Measurements from ENCODE around the gene WDFY2. TPM values are rescaled to one million over a fixed set of nuclear protein-coding genes. Genes with fewer than 3 reads are reported as not detected.

WDFY2 gene
- total RNA-seq, 2 donors from 2014 or later = 2.7 to 3.3 TPM

DNA sequence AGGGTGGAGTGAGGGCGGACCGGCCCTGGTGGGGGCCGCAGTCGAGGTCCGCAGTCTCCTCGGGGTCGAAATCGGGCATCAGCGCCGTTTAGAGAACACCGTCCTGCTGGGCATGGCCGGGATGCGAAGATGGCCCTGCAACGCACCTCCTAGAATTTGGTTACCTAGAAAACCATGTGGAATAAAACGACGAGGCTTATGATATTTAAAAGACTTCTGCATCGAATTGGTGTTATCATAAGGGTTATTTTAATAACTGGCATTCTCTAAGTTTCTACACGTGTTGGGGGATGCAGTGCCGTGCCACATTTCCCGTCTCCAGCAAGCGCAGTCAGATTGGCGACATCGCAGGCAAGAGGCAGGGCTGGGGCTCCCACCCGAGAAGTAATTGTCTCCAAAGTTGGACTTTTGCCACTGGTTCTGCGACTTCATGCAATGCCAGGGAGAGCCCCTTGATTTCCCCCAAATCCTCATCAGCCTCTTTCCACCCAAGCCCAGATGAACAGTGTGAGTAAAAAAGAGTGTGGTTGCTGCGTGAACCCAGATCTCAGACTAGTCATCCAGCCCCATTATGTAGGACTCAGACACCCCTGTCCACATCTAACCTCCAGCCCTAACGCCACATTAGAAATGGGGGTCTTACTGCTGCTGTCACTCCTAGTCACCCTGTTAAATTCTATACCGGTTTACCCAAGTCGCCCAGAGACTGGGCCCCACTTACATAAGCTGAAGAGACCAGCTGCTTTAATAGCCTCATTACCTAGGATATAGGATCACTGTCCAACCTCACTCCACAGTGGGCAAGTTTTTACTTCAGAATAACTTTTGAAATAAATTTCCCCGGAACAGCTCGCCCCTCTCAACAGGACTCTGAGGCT is 220.3 kb downstream of the WDFY2 start:
- no peaks in the 10 kb centered on the region for H3K36me3 ChIP-seq
- peak; percentile 45 for DNase-seq
- no peaks in the 10 kb centered on the region for H3K9me3 ChIP-seq
- H3K4me3 ChIP-seq = peak overlapping the region; percentile 67
- intact Hi-C loops (cut with DNase I) = loop anchor here (5.0 kb wide), 1 partner anchor 222 kb away; the partner anchor contains the start of gene WDFY2
- H3K27me3 ChIP-seq = no peaks in the 10 kb centered on the region
- peak overlapping the region; percentile 99 for H3K27ac ChIP-seq
- H3K9ac ChIP-seq (ENCODE audit: low read depth in 2 of 2, low read length in 2 of 2) = peak overlapping the region; percentile 76 to 100
- peaks cover 13% of the 10 kb centered on the region for H3K4me1 ChIP-seq
- TF ChIP-seq, protein P1, sequence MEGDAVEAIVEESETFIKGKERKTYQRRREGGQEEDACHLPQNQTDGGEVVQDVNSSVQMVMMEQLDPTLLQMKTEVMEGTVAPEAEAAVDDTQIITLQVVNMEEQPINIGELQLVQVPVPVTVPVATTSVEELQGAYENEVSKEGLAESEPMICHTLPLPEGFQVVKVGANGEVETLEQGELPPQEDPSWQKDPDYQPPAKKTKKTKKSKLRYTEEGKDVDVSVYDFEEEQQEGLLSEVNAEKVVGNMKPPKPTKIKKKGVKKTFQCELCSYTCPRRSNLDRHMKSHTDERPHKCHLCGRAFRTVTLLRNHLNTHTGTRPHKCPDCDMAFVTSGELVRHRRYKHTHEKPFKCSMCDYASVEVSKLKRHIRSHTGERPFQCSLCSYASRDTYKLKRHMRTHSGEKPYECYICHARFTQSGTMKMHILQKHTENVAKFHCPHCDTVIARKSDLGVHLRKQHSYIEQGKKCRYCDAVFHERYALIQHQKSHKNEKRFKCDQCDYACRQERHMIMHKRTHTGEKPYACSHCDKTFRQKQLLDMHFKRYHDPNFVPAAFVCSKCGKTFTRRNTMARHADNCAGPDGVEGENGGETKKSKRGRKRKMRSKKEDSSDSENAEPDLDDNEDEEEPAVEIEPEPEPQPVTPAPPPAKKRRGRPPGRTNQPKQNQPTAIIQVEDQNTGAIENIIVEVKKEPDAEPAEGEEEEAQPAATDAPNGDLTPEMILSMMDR (IDR thresholded peaks at IDR 0.05) = no peak

DNA sequence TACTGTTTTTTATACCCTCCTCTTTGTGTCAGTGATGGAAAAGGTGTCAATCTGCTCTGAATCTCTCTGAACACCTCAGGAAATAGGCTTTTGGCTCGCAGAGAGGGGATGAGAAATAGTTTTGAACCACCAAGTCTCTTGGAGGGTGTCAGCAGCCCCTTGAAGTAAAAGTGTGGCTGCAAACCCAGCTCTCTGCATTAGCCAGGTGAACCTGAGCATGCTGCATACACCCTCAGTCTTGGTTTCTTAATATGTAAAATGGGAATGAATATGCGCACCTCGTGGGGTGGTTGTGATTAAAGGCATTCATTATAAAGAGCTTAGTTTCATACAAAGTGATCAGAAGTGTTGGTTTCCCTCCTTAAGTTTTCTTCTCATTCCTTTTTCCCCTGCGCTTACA is 221.1 kb downstream of the WDFY2 start:
- no peak overlapping the region for H3K4me3 ChIP-seq
- H3K27ac ChIP-seq = no peak overlapping the region
- H3K4me1 ChIP-seq = peaks cover 13% of the 10 kb centered on the region
- no peaks in the 10 kb centered on the region for H3K9me3 ChIP-seq
- no peak for DNase-seq
- H3K27me3 ChIP-seq = no peaks in the 10 kb centered on the region
- H3K9ac ChIP-seq (ENCODE audit: low read depth in 2 of 2, low read length in 2 of 2) = peak overlapping the region in 1 of 2 donors; percentile 76
- no peaks in the 10 kb centered on the region for H3K36me3 ChIP-seq
- TF ChIP-seq, protein P1 (IDR thresholded peaks at IDR 0.05) = no peak
- intact Hi-C loops (cut with DNase I) = no loop called here

DNA sequence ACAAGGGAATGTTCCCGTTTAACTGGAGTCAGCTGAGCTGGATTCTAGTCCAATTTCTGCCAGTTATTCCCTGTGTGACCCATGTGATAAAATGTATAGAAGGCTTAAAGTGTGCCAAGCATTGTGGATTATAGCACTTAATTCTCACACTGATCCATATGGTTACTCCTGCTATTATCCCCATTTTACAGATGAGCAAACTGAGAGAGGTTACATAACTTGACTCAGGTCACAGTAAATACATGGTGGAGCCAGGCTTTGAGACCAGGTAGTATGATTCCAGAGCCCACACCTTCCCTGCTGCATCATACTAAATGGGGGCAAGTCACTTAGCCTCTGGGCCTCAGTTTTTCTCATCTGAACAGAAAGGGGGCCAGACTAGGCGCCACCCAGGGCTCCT is 221.7 kb downstream of the WDFY2 start:
- intact Hi-C loops (cut with DNase I) = no loop called here
- Histone ChIP-seq H3K9ac (ENCODE audit: low read depth in 2 of 2, low read length in 2 of 2) (no peak overlapping the region), H3K36me3 (no peaks in the 10 kb centered on the region), H3K27me3 (no peaks in the 10 kb centered on the region), H3K4me3 (no peak overlapping the region), H3K9me3 (no peaks in the 10 kb centered on the region), H3K4me1 (peaks cover 13% of the 10 kb centered on the region), H3K27ac (no peak overlapping the region)
- no peak for DNase-seq
- TF ChIP-seq, protein P1 (IDR thresholded peaks at IDR 0.05) = no peak

DNA sequence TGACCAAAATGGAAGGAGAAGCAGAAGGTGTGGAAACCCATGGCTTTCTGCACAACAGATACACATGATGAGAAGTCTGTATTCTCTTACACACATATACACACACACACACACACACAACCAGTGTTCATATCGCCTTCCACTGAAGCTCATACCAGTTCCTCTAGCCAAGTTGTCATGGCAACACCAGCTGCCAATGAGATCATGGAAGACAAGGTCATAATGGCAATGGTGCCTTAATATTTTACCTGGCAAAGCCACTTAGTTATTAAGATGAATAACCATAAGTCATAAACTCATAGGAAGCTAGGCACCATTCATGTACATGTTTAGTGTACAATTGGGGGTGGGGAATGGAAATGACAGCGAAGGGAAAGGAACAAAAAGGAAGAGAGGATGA is 222.3 kb downstream of the WDFY2 start:
- no peaks in the 10 kb centered on the region for H3K27me3 ChIP-seq
- peaks cover 13% of the 10 kb centered on the region for H3K4me1 ChIP-seq
- intact Hi-C loops (cut with DNase I) = no loop called here
- no peak for DNase-seq
- H3K9me3 ChIP-seq = no peaks in the 10 kb centered on the region
- H3K27ac ChIP-seq = no peak overlapping the region
- no peaks in the 10 kb centered on the region for H3K36me3 ChIP-seq
- H3K4me3 ChIP-seq = no peak overlapping the region
- TF ChIP-seq, protein P1 (IDR thresholded peaks at IDR 0.05) = no peak
- H3K9ac ChIP-seq (ENCODE audit: low read depth in 2 of 2, low read length in 2 of 2) = no peak overlapping the region

DNA sequence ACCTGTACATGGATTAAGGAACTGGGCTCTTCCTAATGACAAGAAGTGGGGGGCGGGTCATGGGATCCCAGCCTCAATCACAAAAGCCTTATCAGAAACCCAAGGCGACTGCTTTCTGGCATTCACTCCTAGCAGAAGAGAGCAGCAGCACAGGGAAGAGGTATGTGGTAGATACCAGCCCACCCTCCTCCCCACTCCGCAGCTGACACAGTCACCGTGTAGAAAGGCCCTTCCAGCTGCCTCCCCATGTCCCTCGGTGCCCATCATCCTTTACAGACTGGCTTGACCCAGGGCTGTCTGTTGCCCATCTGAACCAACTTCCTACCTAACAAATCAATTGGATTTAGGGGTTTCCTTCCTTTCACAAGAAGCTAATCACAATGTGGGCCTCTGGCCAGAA is 222.8 kb downstream of the WDFY2 start:
- intact Hi-C loops (cut with DNase I) = no loop called here
- TF ChIP-seq, protein P1 (IDR thresholded peaks at IDR 0.05) = no peak
- H3K27ac ChIP-seq = no peak overlapping the region
- no peaks in the 10 kb centered on the region for H3K9me3 ChIP-seq
- H3K27me3 ChIP-seq = no peaks in the 10 kb centered on the region
- DNase-seq = no peak
- no peak overlapping the region for H3K9ac ChIP-seq (ENCODE audit: low read depth in 2 of 2, low read length in 2 of 2)
- H3K36me3 ChIP-seq = no peaks in the 10 kb centered on the region
- H3K4me1 ChIP-seq = peaks cover 13% of the 10 kb centered on the region
- no peak overlapping the region for H3K4me3 ChIP-seq
